ENCODE measurements around the gene GSX2.

The GSX2 gene

DNA sequence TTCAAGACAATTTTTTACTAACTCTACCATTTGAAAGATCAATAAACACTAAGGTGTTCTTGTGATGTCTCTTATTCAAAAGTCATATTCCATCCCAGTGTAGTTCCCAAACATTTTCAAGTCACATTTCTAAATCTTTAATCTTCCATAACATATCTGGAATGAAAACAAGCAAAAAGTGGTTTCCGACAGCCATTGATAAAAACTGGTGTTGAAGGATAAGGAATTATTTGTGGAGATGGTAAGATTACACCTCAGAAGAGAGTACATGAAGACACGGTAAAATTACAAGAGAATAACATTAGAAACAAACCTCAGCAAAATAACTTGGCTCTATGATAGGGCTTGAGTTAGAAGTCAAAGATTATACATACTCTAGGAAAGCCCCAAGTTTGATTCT is 39.8 kb upstream of the GSX2 start:
- Histone ChIP-seq H3K4me3 (ENCODE audit: insufficient read length, low read depth) (no peak overlapping the region), H3K9ac (ENCODE audit: insufficient read length, low read depth) (no peak overlapping the region), H3K4me1 (ENCODE audit: insufficient read depth, insufficient read length) (no peaks in the 10 kb centered on the region), H3K9me3 (ENCODE audit: insufficient read depth, low read length) (no peaks in the 10 kb centered on the region), H3K36me3 (ENCODE audit: insufficient read depth, insufficient read length, low read length) (no peaks in the 10 kb centered on the region), H3K27me3 (ENCODE audit: insufficient read depth, insufficient read length) (no peaks in the 10 kb centered on the region)
- TF ChIP-seq SUZ12 (IDR thresholded peaks at IDR 0.05; ENCODE audit: extremely low read depth, insufficient read depth, insufficient read length) (no peak), YY1 (IDR thresholded peaks at IDR 0.05; ENCODE audit: insufficient read depth, insufficient read length) (no peak), ZNF274 (IDR thresholded peaks at IDR 0.05; ENCODE audit: low read depth, low read length) (no peak)
- no peak for DNase-seq (ENCODE audit: low read depth, low spot score)

DNA sequence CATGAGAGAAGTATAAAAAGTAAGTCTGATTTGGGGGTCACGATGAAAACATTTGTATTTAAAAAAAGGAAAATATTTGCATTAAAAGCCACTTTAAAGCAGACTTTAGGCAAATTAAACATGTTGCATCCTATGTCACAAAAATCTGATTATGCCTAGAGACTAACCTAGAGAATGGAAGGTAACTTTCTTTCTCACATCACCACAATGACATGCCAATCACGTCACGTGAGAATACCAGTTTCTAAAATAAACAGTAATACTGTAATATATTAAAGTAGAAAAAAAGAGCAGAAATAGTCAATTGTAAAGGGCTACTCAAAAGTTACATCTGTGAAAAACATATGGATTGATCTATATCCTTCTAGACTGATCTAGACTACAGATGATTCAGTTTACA is 38.9 kb upstream of the GSX2 start:
- Histone ChIP-seq H3K27me3 (ENCODE audit: insufficient read depth, insufficient read length) (peaks cover 8% of the 10 kb centered on the region), H3K36me3 (ENCODE audit: insufficient read depth, insufficient read length, low read length) (no peaks in the 10 kb centered on the region), H3K4me3 (ENCODE audit: insufficient read length, low read depth) (no peak overlapping the region), H3K9ac (ENCODE audit: insufficient read length, low read depth) (no peak overlapping the region), H3K4me1 (ENCODE audit: insufficient read depth, insufficient read length) (no peaks in the 10 kb centered on the region), H3K9me3 (ENCODE audit: insufficient read depth, low read length) (no peaks in the 10 kb centered on the region)
- no peak for DNase-seq (ENCODE audit: low read depth, low spot score)
- TF ChIP-seq SUZ12 (IDR thresholded peaks at IDR 0.05; ENCODE audit: extremely low read depth, insufficient read depth, insufficient read length) = no peak
- no peak for TF ChIP-seq ZNF274 (IDR thresholded peaks at IDR 0.05; ENCODE audit: low read depth, low read length)
- no peak for TF ChIP-seq YY1 (IDR thresholded peaks at IDR 0.05; ENCODE audit: insufficient read depth, insufficient read length)

DNA sequence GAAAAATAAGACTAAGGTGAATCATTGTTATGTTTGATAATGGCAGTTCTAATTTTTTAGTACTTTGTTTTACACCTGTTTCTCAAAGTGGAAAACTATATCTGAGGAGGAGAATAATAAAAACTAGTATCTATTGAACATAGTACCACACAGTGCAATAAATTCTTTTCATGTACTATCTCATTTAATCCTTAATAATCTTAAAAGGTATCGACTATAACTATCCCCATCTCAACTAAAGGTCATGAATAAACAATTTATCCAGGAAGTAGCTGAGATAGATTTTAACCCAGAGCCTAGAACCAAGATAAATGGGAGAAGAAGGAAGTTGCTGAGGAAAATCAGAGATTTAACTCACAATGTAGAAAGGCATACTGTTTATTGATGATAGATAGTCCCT is 38.1 kb upstream of the GSX2 start:
- H3K9me3 ChIP-seq (ENCODE audit: insufficient read depth, low read length) = no peaks in the 10 kb centered on the region
- no peaks in the 10 kb centered on the region for H3K4me1 ChIP-seq (ENCODE audit: insufficient read depth, insufficient read length)
- peaks cover 8% of the 10 kb centered on the region for H3K27me3 ChIP-seq (ENCODE audit: insufficient read depth, insufficient read length)
- no peak overlapping the region for H3K9ac ChIP-seq (ENCODE audit: insufficient read length, low read depth)
- no peak for TF ChIP-seq SUZ12 (IDR thresholded peaks at IDR 0.05; ENCODE audit: extremely low read depth, insufficient read depth, insufficient read length)
- H3K4me3 ChIP-seq (ENCODE audit: insufficient read length, low read depth) = no peak overlapping the region
- DNase-seq (ENCODE audit: low read depth, low spot score) = no peak
- no peaks in the 10 kb centered on the region for H3K36me3 ChIP-seq (ENCODE audit: insufficient read depth, insufficient read length, low read length)

DNA sequence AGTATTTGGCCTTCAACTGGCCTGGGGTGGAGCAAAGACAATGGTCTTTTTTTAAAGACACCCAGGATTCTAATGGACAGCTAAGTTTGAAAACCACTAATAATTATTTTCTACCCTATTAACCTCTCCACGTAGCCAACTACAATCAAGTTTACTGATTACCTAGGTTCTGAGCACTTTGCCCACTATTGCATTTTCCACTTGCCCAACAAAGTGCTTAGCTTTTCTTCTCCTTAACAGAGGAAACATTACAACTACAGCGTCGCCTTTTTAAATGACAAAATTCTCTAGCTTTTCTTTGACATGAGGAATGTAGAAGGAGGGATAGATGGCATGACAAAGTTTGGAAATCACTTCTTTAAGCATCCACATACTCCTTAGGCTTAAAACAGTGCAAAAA is 37.6 kb upstream of the GSX2 start:
- H3K27me3 ChIP-seq (ENCODE audit: insufficient read depth, insufficient read length) = peaks cover 8% of the 10 kb centered on the region
- no peak overlapping the region for H3K4me3 ChIP-seq (ENCODE audit: insufficient read length, low read depth)
- no peak overlapping the region for H3K9ac ChIP-seq (ENCODE audit: insufficient read length, low read depth)
- no peaks in the 10 kb centered on the region for H3K9me3 ChIP-seq (ENCODE audit: insufficient read depth, low read length)
- H3K36me3 ChIP-seq (ENCODE audit: insufficient read depth, insufficient read length, low read length) = no peaks in the 10 kb centered on the region
- TF ChIP-seq SUZ12 (IDR thresholded peaks at IDR 0.05; ENCODE audit: extremely low read depth, insufficient read depth, insufficient read length) = no peak
- TF ChIP-seq YY1 (IDR thresholded peaks at IDR 0.05; ENCODE audit: insufficient read depth, insufficient read length) = no peak
- DNase-seq (ENCODE audit: low read depth, low spot score) = no peak
- H3K4me1 ChIP-seq (ENCODE audit: insufficient read depth, insufficient read length) = no peaks in the 10 kb centered on the region

DNA sequence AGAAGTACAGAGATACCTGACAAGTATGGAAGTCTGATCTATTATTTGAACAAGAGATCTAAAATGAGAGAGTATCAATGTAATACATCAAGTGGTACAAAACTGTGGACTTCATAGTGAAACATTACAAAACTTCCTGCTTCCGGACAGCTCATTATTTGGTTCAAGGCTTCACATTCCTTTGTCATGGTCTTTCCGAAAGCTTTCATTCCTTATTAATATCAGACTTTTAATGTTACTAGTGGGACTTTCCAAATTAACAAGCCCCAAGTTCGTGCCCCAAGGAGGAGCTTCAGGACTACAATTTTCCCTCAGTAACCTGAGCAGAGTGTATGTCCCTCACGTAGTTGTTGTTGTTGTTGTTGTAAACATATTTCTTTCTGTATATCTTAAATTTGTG is 36.7 kb upstream of the GSX2 start:
- Histone ChIP-seq H3K36me3 (ENCODE audit: insufficient read depth, insufficient read length, low read length) (no peaks in the 10 kb centered on the region), H3K27me3 (ENCODE audit: insufficient read depth, insufficient read length) (peaks cover 8% of the 10 kb centered on the region), H3K4me3 (ENCODE audit: insufficient read length, low read depth) (peak overlapping the region; percentile 82), H3K9ac (ENCODE audit: insufficient read length, low read depth) (peak overlapping the region; percentile 80), H3K9me3 (ENCODE audit: insufficient read depth, low read length) (no peaks in the 10 kb centered on the region), H3K4me1 (ENCODE audit: insufficient read depth, insufficient read length) (no peaks in the 10 kb centered on the region)
- TF ChIP-seq SUZ12 (IDR thresholded peaks at IDR 0.05; ENCODE audit: extremely low read depth, insufficient read depth, insufficient read length) (no peak), YY1 (IDR thresholded peaks at IDR 0.05; ENCODE audit: insufficient read depth, insufficient read length) (no peak), ZNF274 (IDR thresholded peaks at IDR 0.05; ENCODE audit: low read depth, low read length) (no peak)
- DNase-seq (ENCODE audit: low read depth, low spot score) = no peak

DNA sequence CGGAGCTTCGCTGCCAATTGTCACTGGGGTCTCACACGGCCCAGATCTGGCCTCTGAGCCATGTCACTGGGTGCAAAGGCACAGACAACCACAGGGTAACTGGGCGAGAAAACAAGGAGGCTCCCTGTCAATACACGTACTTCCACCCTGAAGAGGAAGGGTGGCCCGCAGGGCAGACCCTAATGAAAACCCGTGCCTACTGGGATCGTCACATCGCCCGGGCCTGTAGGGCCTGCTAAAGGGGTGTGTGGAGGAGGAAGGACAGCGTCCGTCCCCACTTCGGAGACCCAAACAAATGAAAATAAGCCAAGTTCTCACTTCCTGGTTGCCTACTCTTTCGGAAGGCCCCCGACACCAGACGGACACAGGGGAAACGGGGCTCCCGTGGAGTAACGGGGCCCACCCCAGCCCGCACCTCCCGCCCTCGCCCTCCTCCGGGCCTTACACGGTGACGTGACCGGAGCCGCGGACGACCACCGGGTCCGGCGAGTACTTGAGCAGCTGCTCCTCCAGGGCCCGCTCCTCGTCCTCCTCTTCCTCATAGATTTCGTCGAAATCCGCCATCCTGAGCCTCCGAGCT is 36.1 kb upstream of the GSX2 start:
- H3K9me3 ChIP-seq (ENCODE audit: insufficient read depth, low read length) = no peaks in the 10 kb centered on the region
- H3K4me1 ChIP-seq (ENCODE audit: insufficient read depth, insufficient read length) = no peaks in the 10 kb centered on the region
- peak overlapping the region; percentile 80 for H3K9ac ChIP-seq (ENCODE audit: insufficient read length, low read depth)
- H3K27me3 ChIP-seq (ENCODE audit: insufficient read depth, insufficient read length) = peaks cover 8% of the 10 kb centered on the region
- peak overlapping the region; percentile 82 for H3K4me3 ChIP-seq (ENCODE audit: insufficient read length, low read depth)
- peak; percentile 8 for DNase-seq (ENCODE audit: low read depth, low spot score)
- TF ChIP-seq YY1 (IDR thresholded peaks at IDR 0.05; ENCODE audit: insufficient read depth, insufficient read length) (no peak), SUZ12 (IDR thresholded peaks at IDR 0.05; ENCODE audit: extremely low read depth, insufficient read depth, insufficient read length) (no peak), ZNF274 (IDR thresholded peaks at IDR 0.05; ENCODE audit: low read depth, low read length) (no peak)
- H3K36me3 ChIP-seq (ENCODE audit: insufficient read depth, insufficient read length, low read length) = no peaks in the 10 kb centered on the region

DNA sequence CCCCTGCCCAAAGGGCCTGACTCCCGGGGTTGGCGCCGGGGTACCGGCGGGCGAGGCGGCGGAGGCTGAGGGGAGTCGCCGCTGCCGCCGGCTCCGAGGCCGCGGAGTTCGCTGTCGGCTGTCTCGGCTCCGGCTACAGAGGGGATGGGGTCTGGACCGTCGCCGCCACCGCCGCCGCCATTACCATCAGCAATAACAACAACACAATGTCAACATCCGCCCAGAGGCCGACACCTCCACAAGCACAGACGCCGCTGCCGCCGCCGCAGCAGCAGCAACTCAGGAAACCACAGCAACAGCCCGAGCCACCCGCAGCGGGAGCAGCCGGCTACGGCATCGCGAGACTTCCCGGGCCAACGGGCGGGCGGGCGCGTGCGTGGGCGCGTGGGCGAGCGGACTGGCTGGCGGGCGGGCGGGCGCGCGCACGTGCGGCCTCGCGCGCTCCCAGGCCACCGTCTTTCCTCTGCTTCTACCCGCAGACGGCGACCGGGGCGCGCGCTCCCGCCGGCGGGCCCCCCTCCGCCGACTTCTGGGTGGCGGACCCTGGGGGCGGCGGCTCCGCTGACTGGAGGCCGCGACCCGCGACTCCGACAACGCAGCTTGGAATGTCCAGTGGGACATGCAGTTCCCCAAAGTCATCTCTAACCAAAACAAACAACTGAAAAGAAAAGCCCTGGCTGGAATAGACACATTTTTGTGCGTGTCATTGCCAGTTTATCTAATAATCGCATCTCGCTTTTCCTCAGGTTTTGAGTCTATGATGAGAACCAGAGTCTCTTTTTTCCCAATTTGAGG is 35.4 kb upstream of the GSX2 start, which contains the start of gene CHIC2:
CHIC2 (minus strand) TSS at position 289 of the 795 bp plus-strand sequence. CDS start 305 bp downstream, outside the sequence.
- TF ChIP-seq SUZ12 (IDR thresholded peaks at IDR 0.05; ENCODE audit: extremely low read depth, insufficient read depth, insufficient read length) (no peak), YY1 (IDR thresholded peaks at IDR 0.05; ENCODE audit: insufficient read depth, insufficient read length) (peak; percentile 34), ZNF274 (IDR thresholded peaks at IDR 0.05; ENCODE audit: low read depth, low read length) (no peak)
- Histone ChIP-seq H3K4me3 (ENCODE audit: insufficient read length, low read depth) (peak within 1 kb of the TSS; percentile 82), H3K9me3 (ENCODE audit: insufficient read depth, low read length) (no peaks in the 10 kb centered on the region), H3K9ac (ENCODE audit: insufficient read length, low read depth) (peak within 1 kb of the TSS; percentile 80), H3K27me3 (ENCODE audit: insufficient read depth, insufficient read length) (peaks cover 8% of the 10 kb centered on the region), H3K4me1 (ENCODE audit: insufficient read depth, insufficient read length) (no peaks in the 10 kb centered on the region), H3K36me3 (ENCODE audit: insufficient read depth, insufficient read length, low read length) (no peaks in the 10 kb centered on the region)
- peak; percentile 73 for DNase-seq (ENCODE audit: low read depth, low spot score)
